DMS153 treated with DMSO at 0.1 percent for 48 hours (cell line): ENCODE measurements around the gene FAM3D.

ENCODE experiments used
- DNase-seq: peaks from one replicate; lab custom pipeline; 2025; ENCODE audit not compliant: unreplicated experiment; lab: John Stamatoyannopoulos, UW

FAM3D gene

GRCh38 chr3:58628823-58629562, 37.6 kb downstream of the FAM3D start:
- DNase-seq: no peak

- DNase-seq: no peak
Measured at GRCh38 chr3:58627941-58628340, 38.6 kb downstream of the FAM3D start.

GRCh38 chr3:58627570-58627885, 39.0 kb downstream of the FAM3D start:
- DNase-seq: no peak

GRCh38 chr3:58626841-58627569, 39.6 kb downstream of the FAM3D start:
- no peak for DNase-seq

- DNase-seq: no peak
Measured at GRCh38 chr3:58625196-58625824, 41.3 kb downstream of the FAM3D start.

- DNase-seq: no peak
Measured at GRCh38 chr3:58624550-58624949, 42.0 kb downstream of the FAM3D start.

GRCh38 chr3:58623961-58624360, 42.6 kb downstream of the FAM3D start:
- no peak for DNase-seq

- DNase-seq: no peak
Measured at GRCh38 chr3:58623478-58623877, 43.1 kb downstream of the FAM3D start.

GRCh38 chr3:58622892-58623291, 43.7 kb downstream of the FAM3D start:
- no peak for DNase-seq

GRCh38 chr3:58622436-58622835, 44.1 kb downstream of the FAM3D start:
- DNase-seq: no peak

GRCh38 chr3:58621086-58621830, 45.3 kb downstream of the FAM3D start:
- DNase-seq: no peak

GRCh38 chr3:58620421-58620820, 46.2 kb downstream of the FAM3D start:
- DNase-seq: no peak

GRCh38 chr3:58617338-58617761, 49.2 kb downstream of the FAM3D start:
- no peak for DNase-seq

GRCh38 chr3:58613236-58614132, 53.1 kb downstream of the FAM3D start:
- no peak for DNase-seq

- DNase-seq: no peak
Measured at GRCh38 chr3:58612830-58613229, 53.7 kb downstream of the FAM3D start.

- DNase-seq: no peak
Measured at GRCh38 chr3:58609990-58610389, 56.6 kb downstream of the FAM3D start.

- peak; percentile 21 for DNase-seq
Measured at GRCh38 chr3:58608648-58609047, 57.9 kb downstream of the FAM3D start.

GRCh38 chr3:58607816-58608215, 58.8 kb downstream of the FAM3D start:
- no peak for DNase-seq

- DNase-seq: no peak
Measured at GRCh38 chr3:58606693-58607092, 59.9 kb downstream of the FAM3D start.

- no peak for DNase-seq
Measured at GRCh38 chr3:58604031-58604430, 62.5 kb downstream of the FAM3D start.

GRCh38 chr3:58603606-58604005, 63.0 kb downstream of the FAM3D start:
- no peak for DNase-seq
